IMR-90 (cell line): ENCODE measurements around the gene MAGI2. TPM values are rescaled to one million over a fixed set of nuclear protein-coding genes. Genes with fewer than 3 reads are reported as not detected.
"Not testable (repeated sequence)": the region's sequence is repeated elsewhere in the genome, so short reads cannot be mapped to it uniquely, and the experiment has no call there.

Experiments used
- ATAC-seq: fragments of 200-7000 bp; cut with Tn5 transposase; 2 replicates; pipeline ENCODE4 v1.9.1; 2020; ENCODE audit warnings: low read depth, mild to moderate bottlenecking, moderate library complexity
- BruUV-seq: library from RNA; stranded (reverse); fragments of 400-500 nt; replicated peaks from 2 replicates; lab custom pipeline; 2021; lab: Mats Ljungman, UMichigan
- CTCF ChIA-PET: fragments of 300-600 bp; formaldehyde crosslinking; extraction: SDS; loops from one replicate; lab custom pipeline; 2021; ENCODE audit warnings: antibody characterized with exemption; lab: Yijun Ruan, JAX
- POLR2A ChIA-PET: fragments of 300-600 bp; sonication (Branson Sonifier 250); formaldehyde crosslinking; loops from one replicate; lab custom pipeline; 2022; ENCODE audit warnings: antibody characterized with exemption; ENCODE audit not compliant: unreplicated experiment; lab: Charles Lee
- DNase-seq: peaks from one replicate; pipeline ENCODE4 v3.0.0; 2013
- H2AFZ ChIP-seq: replicated peaks from 2 replicates; pipeline ENCODE3; 2013; ENCODE audit warnings: low read length, mild to moderate bottlenecking; ENCODE audit not compliant: poor library complexity
- H2AK5ac ChIP-seq: 2 replicates; pipeline ENCODE4 v1.6.1; 2013; ENCODE audit warnings: low read depth, low read length, inconsistent platforms
- H2AK9ac ChIP-seq: replicated peaks from 2 replicates; pipeline ENCODE3; 2013; ENCODE audit warnings: mild to moderate bottlenecking, low read depth, low read length, moderate library complexity; ENCODE audit not compliant: poor library complexity
- H2BK120ac ChIP-seq: 2 replicates; pipeline ENCODE4 v1.6.1; 2013; ENCODE audit warnings: low read depth, low read length, inconsistent platforms
- H2BK15ac ChIP-seq: 3 replicates; pipeline ENCODE4 v1.6.1; 2013; ENCODE audit warnings: low read depth, low read length, inconsistent platforms
- H2BK20ac ChIP-seq: 2 replicates; pipeline ENCODE4 v1.6.1; 2013; ENCODE audit warnings: low read depth, mild to moderate bottlenecking, inconsistent platforms, low read length, moderate library complexity
- H2BK5ac ChIP-seq: 2 replicates; pipeline ENCODE4 v1.6.1; 2013; ENCODE audit warnings: mild to moderate bottlenecking, low read depth, low read length, inconsistent platforms; ENCODE audit not compliant: poor library complexity, severe bottlenecking
- H3K14ac ChIP-seq: replicated peaks from 2 replicates; pipeline ENCODE4 v1.6.1; 2013; ENCODE audit warnings: low read depth, low read length, inconsistent platforms
- H3K18ac ChIP-seq: 2 replicates; pipeline ENCODE4 v1.6.1; 2013; ENCODE audit warnings: low read depth, low read length, control low read depth
- H3K23ac ChIP-seq: 2 replicates; pipeline ENCODE4 v1.6.1; 2013; ENCODE audit warnings: low read depth, low read length, inconsistent platforms
- H3K27ac ChIP-seq: 2 replicates; pipeline ENCODE4 v1.5.1; 2013; ENCODE audit warnings: mild to moderate bottlenecking, control low read depth, low read length; ENCODE audit not compliant: insufficient read depth
- H3K27me3 ChIP-seq: 2 replicates; pipeline ENCODE4 v1.6.1; 2013; ENCODE audit warnings: low read length; ENCODE audit not compliant: control insufficient read depth, insufficient read depth
- H3K36me3 ChIP-seq: 2 replicates; pipeline ENCODE4 v1.6.1; 2013; ENCODE audit warnings: low read length, mixed read lengths; ENCODE audit not compliant: control insufficient read depth, insufficient read depth
- H3K4ac ChIP-seq: 2 replicates; pipeline ENCODE4 v1.6.1; 2013; ENCODE audit warnings: low read depth, low read length, inconsistent platforms
- H3K4me1 ChIP-seq: 2 replicates; pipeline ENCODE4 v1.6.1; 2013; ENCODE audit warnings: low read length, mixed read lengths; ENCODE audit not compliant: control insufficient read depth, insufficient read depth
- H3K4me2 ChIP-seq: 2 replicates; pipeline ENCODE4 v1.6.1; 2013; ENCODE audit warnings: low read depth, mild to moderate bottlenecking, control low read depth, low read length, moderate library complexity
- H3K4me3 ChIP-seq: 2 replicates; pipeline ENCODE4 v1.5.1; 2013; ENCODE audit warnings: low read depth, mild to moderate bottlenecking, control low read depth, low read length, moderate library complexity; ENCODE audit not compliant: insufficient read depth
- H3K56ac ChIP-seq: 2 replicates; pipeline ENCODE4 v1.6.1; 2013; ENCODE audit warnings: low read length, inconsistent platforms; ENCODE audit not compliant: insufficient read depth; ENCODE audit errors: extremely low read depth
- H3K79me1 ChIP-seq, 2 experiments: 2 replicates each; pipeline ENCODE4 v1.6.1; 2013; ENCODE audit warnings: low read length in 2 of 2, inconsistent platforms in 1 of 2, low read depth in 1 of 2
- H3K9ac ChIP-seq: 2 replicates; pipeline ENCODE4 v1.6.1; 2013; ENCODE audit warnings: low read depth, low read length, control low read depth
- H3K9me1 ChIP-seq: 2 replicates; pipeline ENCODE4 v1.6.1; 2013; ENCODE audit warnings: low read length, inconsistent platforms; ENCODE audit not compliant: insufficient read depth
- H3K9me3 ChIP-seq: 2 replicates; pipeline ENCODE4 v1.6.1; 2013; ENCODE audit warnings: low read length; ENCODE audit not compliant: control insufficient read depth, insufficient read depth
- H4K20me1 ChIP-seq: 2 replicates; pipeline ENCODE4 v1.6.1; 2013; ENCODE audit warnings: low read length, inconsistent platforms; ENCODE audit not compliant: insufficient read depth
- H4K5ac ChIP-seq: 2 replicates; pipeline ENCODE4 v1.6.1; 2013; ENCODE audit warnings: mild to moderate bottlenecking, low read depth, low read length, control low read depth
- H4K8ac ChIP-seq, 2 experiments: 2 replicates each; pipeline ENCODE4 v1.6.1; 2013; ENCODE audit warnings: low read depth in 2 of 2, low read length in 2 of 2, control low read depth in 1 of 2, inconsistent platforms in 1 of 2
- H4K91ac ChIP-seq: 2 replicates; pipeline ENCODE4 v1.6.1; 2013; ENCODE audit warnings: low read depth, low read length, inconsistent platforms; ENCODE audit not compliant: insufficient read depth
- MAFK ChIP-seq: IDR thresholded peaks from 2 replicates; pipeline ENCODE4 v1.6.1; 2012; ENCODE audit warnings: low read depth, low read length, improper control_type of control experiment
- NFE2L2 ChIP-seq: fragments of 150-350 bp; IDR thresholded peaks from 2 replicates; pipeline ENCODE4 v1.6.1; 2016; ENCODE audit warnings: low read depth, mild to moderate bottlenecking, low read length
- WGBS, 2 experiments: methylation state at CpG; one replicate each; pipeline versions ENCODE4 v1.1.5 to v1.1.7; 2013; ENCODE audit warnings: missing lambda C conversion rate in 2 of 2; ENCODE audit not compliant: insufficient read length in 1 of 2; ENCODE audit errors: extremely low coverage in 2 of 2; 5-methylcytosine and 5-hydroxymethylcytosine counted together
- dilution Hi-C: fragments of 300-500 bp; cut with HindIII; formaldehyde crosslinking; loops from one replicate; pipeline ENCODE4 v1.14.3; 2018; ENCODE audit warnings: low sequenced_read_pairs; ENCODE audit not compliant: unreplicated experiment
- in situ Hi-C: fragments of 300-500 bp; cut with MboI; formaldehyde crosslinking; loops from 3 replicates; pipeline ENCODE4 v1.14.3; 2019; ENCODE audit warnings: low sequenced_read_pairs, inconsistent platforms, mixed read lengths
- intact Hi-C: fragments of 100-400 bp; cut with micrococcal nuclease; formaldehyde crosslinking; loops from 2 replicates; pipeline ENCODE4 v1.10.0; 2022
- polyA plus RNA-seq, 3 experiments: library from polyadenylated mRNA; depleted of rRNA; stranded (reverse); fragments of >200 nt; gene quantifications; 2 replicates each; pipeline ENCODE4 v1.2.3, GENCODE V29; 2012; ENCODE audit warnings: low replicate concordance in 1 of 3
- total RNA-seq: library from RNA; depleted of rRNA; stranded (reverse); fragments of >200 nt; gene quantifications from 2 replicates; pipeline ENCODE4 v1.2.3, GENCODE V29; 2012

MAGI2 gene
- total and polyA plus RNA-seq, 2 of the 4 experiments (the other 2 are of a cell fraction): 2.5 to 17.9 TPM

GRCh38 chr7:78296046-78296597, 1157.3 kb downstream of the MAGI2 start:
- no peaks in the 10 kb centered on the region for H3K9me3 ChIP-seq
- H2AK5ac ChIP-seq: no peak overlapping the region
- no peak overlapping the region for H2BK20ac ChIP-seq
- peak; percentile 46 for DNase-seq
- peak; percentile 72 for ATAC-seq
- CTCF ChIA-PET: interaction anchor here (0.6 to 0.9 kb wide), 2 partner anchors 11 to 168 kb away, joined by 3 to 5 read pairs; no protein-coding TSS in a partner anchor
- dilution Hi-C loops: no loop called here
- no peak overlapping the region for H3K56ac ChIP-seq
- in situ Hi-C loops: no loop called here
- no peaks in the 10 kb centered on the region for H4K20me1 ChIP-seq
- no peaks in the 10 kb centered on the region for H3K27me3 ChIP-seq
- H3K36me3 ChIP-seq: no peaks in the 10 kb centered on the region
- no peak overlapping the region for H4K5ac ChIP-seq
- WGBS, 2 experiments: no CpG with 5 or more reads among the region's 2 CpGs
- H3K9me1 ChIP-seq: no peaks in the 10 kb centered on the region; the same call in 1 of the 2 replicates
- no peak overlapping the region for H3K23ac ChIP-seq
- H3K4ac ChIP-seq: 0 out of 2 replicates have a peak overlapping the region, but pooled peaks have one; percentile 18
- BruUV-seq: no TSS peak
- no peak overlapping the region for H2BK120ac ChIP-seq
- H3K14ac ChIP-seq: no peak overlapping the region
- no peak overlapping the region for H3K4me2 ChIP-seq
- H3K27ac ChIP-seq: no peak overlapping the region
- no peak overlapping the region for H4K8ac ChIP-seq
- H3K79me1 ChIP-seq: no peaks in the 10 kb centered on the region; a peak in 1 of 4 replicates
- H3K4me3 ChIP-seq: no peak overlapping the region
- H2AK9ac ChIP-seq: no peak overlapping the region
- H2BK15ac ChIP-seq: no peak overlapping the region
- TF ChIP-seq NFE2L2 (no peak), MAFK (peak; percentile 57)
- intact Hi-C loops: no loop called here
- H2AFZ ChIP-seq: no peak overlapping the region
- no peak overlapping the region for H2BK5ac ChIP-seq
- H3K18ac ChIP-seq: no peak overlapping the region
- H3K4me1 ChIP-seq: peaks cover 2% of the 10 kb centered on the region; the same call in 1 of the 2 replicates
- POLR2A ChIA-PET: no interaction called here
- no peak overlapping the region for H3K9ac ChIP-seq
- no peak overlapping the region for H4K91ac ChIP-seq

DNA sequence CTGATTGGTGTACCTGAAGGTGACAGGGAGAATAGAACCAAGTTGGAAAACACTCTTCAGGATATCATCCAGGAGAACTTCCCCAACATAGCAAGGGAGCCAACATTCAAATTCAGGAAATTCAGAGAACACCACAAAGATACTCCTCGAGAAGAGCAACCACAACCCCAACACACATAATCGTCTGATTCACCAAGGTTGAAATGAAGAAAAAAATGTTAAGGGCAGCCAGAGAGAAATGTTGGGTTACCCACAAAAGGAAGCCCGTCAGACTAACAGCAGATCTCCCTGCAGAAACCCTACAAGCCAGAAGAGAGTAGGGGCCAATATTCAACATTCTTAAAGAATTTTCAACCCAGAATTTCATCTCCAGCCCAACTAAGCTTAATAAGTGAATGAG, 1164.0 kb downstream of the MAGI2 start:
- DNase-seq, H3K14ac ChIP-seq, POLR2A ChIA-PET, BruUV-seq, CTCF ChIA-PET, H3K4me3 ChIP-seq, H3K9me1 ChIP-seq, H2BK5ac ChIP-seq, H3K4ac ChIP-seq, H3K79me1 ChIP-seq, H3K4me2 ChIP-seq, intact Hi-C loops, H4K91ac ChIP-seq, H4K8ac ChIP-seq, H3K36me3 ChIP-seq, H2BK15ac ChIP-seq, H3K23ac ChIP-seq, H4K5ac ChIP-seq, H3K18ac ChIP-seq, H2AK5ac ChIP-seq, H2AFZ ChIP-seq, dilution Hi-C loops, ATAC-seq, H4K20me1 ChIP-seq, H3K27me3 ChIP-seq, H3K27ac ChIP-seq, H3K4me1 ChIP-seq, H3K56ac ChIP-seq, H2BK120ac ChIP-seq, in situ Hi-C loops, H3K9me3 ChIP-seq, H2BK20ac ChIP-seq, H2AK9ac ChIP-seq, H3K9ac ChIP-seq: not testable (repeated sequence)
- no CpG with 5 or more reads among the region's 3 CpGs for whole genome bisulfite sequencing, 2 experiments
